ENCODE data around the gene C11orf52. TPM values are rescaled to one million over a fixed set of nuclear protein-coding genes. Genes with fewer than 3 reads are reported as not detected.

Gene C11orf52
- total and polyA plus RNA-seq, 2 of the 13 experiments (the other 11 are each of a cell fraction or from before 2014, with no cell fraction given), result 7.4 to 11.0 TPM

DNA sequence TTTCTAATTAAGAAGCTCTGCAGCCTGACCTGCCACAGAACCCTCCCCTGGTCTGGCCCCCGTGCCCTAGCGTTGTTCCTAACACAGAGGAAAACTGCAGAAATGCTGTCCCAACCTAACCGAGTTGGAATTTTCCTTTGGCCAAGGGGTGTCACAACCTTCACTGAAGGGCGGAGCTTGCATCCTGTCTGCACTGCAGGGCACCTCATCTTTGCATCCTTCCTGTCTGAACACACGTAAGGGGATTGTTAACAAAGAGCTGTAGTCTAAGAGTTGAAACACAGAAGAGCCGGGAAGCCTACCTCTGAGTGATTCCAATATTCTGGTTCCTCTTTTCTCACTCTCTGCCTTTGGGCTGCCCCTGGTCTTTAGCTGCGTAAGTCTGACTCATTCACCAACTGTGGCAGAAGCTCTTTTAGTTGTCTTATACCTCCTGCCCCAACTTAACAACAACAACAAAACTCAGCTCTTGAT, 20.0 kb downstream of the C11orf52 start (continued):
- no peak for TF ChIP-seq GABPA (IDR thresholded peaks at IDR 0.05; ENCODE audit: low read depth, low read length)
- TF ChIP-seq GABPA (CRISPR knock-in tag; IDR thresholded peaks at IDR 0.05; ENCODE audit: low read depth), result peak; percentile 41; the same call in 1 of the 2 replicates
- no peak for TF ChIP-seq FOSL1 (CRISPR knock-in tag; IDR thresholded peaks at IDR 0.05; ENCODE audit: borderline replicate concordance)
- peak; percentile 61 for TF ChIP-seq CEBPG (CRISPR knock-in tag; IDR thresholded peaks at IDR 0.05)
- TF ChIP-seq, protein P1, sequence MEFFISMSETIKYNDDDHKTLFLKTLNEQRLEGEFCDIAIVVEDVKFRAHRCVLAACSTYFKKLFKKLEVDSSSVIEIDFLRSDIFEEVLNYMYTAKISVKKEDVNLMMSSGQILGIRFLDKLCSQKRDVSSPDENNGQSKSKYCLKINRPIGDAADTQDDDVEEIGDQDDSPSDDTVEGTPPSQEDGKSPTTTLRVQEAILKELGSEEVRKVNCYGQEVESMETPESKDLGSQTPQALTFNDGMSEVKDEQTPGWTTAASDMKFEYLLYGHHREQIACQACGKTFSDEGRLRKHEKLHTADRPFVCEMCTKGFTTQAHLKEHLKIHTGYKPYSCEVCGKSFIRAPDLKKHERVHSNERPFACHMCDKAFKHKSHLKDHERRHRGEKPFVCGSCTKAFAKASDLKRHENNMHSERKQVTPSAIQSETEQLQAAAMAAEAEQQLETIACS (CRISPR knock-in tag; IDR thresholded peaks at IDR 0.05), result 0 out of 2 replicates have a peak, but pooled peaks have one; percentile 31
- no peak for TF ChIP-seq FOXP1 (IDR thresholded peaks at IDR 0.05)
- no peak for TF ChIP-seq FOXP1 (CRISPR knock-in tag; IDR thresholded peaks at IDR 0.05)
- TF ChIP-seq ISL2 (CRISPR knock-in tag; IDR thresholded peaks at IDR 0.05), result 0 out of 2 replicates have a peak, but pooled peaks have one; percentile 37
- TF ChIP-seq ZNF121 (CRISPR knock-in tag; IDR thresholded peaks at IDR 0.05), result peak; percentile 50; the same call in 1 of the 2 replicates
- no peak for TF ChIP-seq XBP1 (CRISPR knock-in tag; IDR thresholded peaks at IDR 0.05)
- TF ChIP-seq ZFX (CRISPR knock-in tag; IDR thresholded peaks at IDR 0.05; ENCODE audit: low read depth), result 0 out of 2 replicates have a peak, but pooled peaks have one; percentile 9
- peak; percentile 58; the same call in 1 of the 2 replicates for TF ChIP-seq ZKSCAN8 (CRISPR knock-in tag; IDR thresholded peaks at IDR 0.05; ENCODE audit: borderline replicate concordance)
- 0 out of 2 replicates have a peak, but pooled peaks have one; percentile 29 for TF ChIP-seq MEIS2 (CRISPR knock-in tag; IDR thresholded peaks at IDR 0.05)
- 0 out of 2 replicates have a peak, but pooled peaks have one; percentile 38 for TF ChIP-seq MED1 (CRISPR knock-in tag; IDR thresholded peaks at IDR 0.05)
